GM19238 (cell line): Measurements from ENCODE around the gene DCLK2.
"Not testable (repeated sequence)": the region's sequence is repeated elsewhere in the genome, so short reads cannot be mapped to it uniquely, and the experiment has no call there.

Source experiments
- DNase-seq: peaks from one replicate; pipeline ENCODE4 v3.0.0; 2011; ENCODE audit warnings: low spot score; ENCODE audit not compliant: insufficient read length

DCLK2 gene

GRCh38 chr4:150150629-150151062 is 72.4 kb downstream of the DCLK2 start:
- no peak for DNase-seq

- DNase-seq, result no peak
Observed at GRCh38 chr4:150152766-150153165, 74.5 kb downstream of the DCLK2 start.

DNA sequence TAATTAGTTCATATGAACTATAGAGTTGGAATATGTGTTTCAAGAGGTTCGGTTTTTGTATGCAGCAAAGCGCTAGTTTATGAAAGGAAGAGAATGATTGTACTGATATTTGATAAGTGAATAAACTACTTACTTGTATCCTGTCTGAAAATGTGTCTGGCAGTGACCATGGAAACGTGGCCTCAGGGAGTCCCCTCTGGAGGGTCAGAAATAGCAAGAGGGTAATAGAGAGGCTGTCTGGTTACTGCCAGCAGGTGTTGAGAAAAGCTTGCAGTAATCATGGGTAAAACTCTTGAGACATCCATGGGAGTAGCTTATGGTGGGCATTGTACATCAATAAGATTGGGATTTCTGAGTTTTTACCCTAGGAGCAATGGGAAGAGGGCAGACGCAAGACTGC is 77.1 kb downstream of the DCLK2 start:
- DNase-seq, result no peak

DNA sequence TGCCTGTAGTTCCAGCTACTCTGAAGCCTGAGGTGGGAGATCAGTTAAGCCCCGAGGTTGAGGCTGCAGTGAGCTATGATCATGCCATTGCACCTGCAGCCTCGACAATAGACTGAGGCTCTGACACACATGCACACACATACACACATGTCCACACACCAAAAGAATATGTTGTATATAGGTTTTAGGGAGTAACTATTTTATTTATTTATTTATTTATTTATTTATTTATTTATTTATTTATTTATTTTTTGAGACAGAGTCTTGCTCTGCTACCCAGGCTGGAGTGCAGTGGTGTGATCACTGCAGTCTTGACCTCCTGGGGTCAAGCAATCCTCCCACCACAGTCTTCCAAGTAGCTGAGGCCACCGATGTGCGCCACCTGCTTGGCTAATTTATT is 78.3 kb downstream of the DCLK2 start:
- no peak for DNase-seq

DNA sequence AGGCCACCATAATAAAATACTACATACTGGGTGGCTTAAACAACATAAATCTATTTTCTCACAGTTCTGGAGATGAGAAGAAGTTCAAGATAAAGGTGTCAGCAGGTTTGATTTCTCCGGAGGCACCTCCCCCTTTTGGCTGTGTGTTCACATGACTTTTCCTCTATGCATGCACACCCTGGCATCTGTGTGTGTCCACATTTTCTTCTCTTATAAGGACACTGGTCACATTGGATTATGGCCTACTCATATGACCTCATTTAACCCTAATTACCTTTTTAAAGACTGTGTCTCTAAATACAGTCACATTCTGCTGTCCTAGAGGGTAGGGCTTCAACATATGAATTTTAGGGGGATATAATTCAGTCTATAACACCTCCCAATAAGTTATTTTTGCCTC is 79.8 kb downstream of the DCLK2 start:
- DNase-seq, result no peak

GRCh38 chr4:150160473-150160872 is 82.2 kb downstream of the DCLK2 start:
- DNase-seq, result no peak

GRCh38 chr4:150161109-150161508 is 82.9 kb downstream of the DCLK2 start:
- no peak for DNase-seq

- not testable (repeated sequence) for DNase-seq
Observed at GRCh38 chr4:150162020-150162419, 83.8 kb downstream of the DCLK2 start.

- DNase-seq, result no peak
Observed at GRCh38 chr4:150164055-150164454, 85.8 kb downstream of the DCLK2 start.

DNA sequence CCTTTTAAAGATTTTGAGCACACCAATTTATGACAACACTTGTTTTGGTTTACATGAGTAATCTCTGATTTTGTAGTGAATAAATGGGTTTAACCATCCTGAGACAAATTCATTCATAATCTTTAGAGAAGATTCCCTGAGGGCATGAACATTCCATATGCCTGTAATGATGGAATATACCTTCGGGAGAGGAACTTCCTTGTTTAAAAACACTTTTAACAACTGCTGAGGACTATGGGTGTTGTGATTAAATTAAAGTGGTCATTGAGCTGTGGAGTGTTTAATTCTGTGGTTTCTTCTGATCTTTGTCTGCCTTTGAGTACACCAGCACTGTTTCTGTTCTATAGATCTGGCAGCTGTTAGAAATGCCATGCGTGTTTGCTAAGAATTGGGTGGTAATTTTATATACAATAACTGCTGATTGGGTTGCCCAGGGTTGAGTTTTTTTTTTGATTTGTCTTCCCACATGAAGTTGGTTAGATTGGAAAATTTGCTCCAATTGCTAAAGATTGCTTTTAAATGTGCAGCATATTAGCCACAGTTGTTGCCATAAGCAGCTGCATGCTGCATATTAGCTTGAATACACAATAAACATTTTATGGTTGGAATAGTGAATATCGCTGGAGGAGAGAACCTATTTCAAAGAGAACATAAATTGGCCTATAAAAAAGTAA is 86.8 kb downstream of the DCLK2 start:
- DNase-seq, result no peak

GRCh38 chr4:150167054-150167453 is 88.8 kb downstream of the DCLK2 start:
- no peak for DNase-seq

GRCh38 chr4:150173432-150173861 is 95.2 kb downstream of the DCLK2 start:
- DNase-seq, result no peak

GRCh38 chr4:150173982-150174398 is 95.7 kb downstream of the DCLK2 start:
- DNase-seq, result no peak

- DNase-seq, result no peak
Observed at GRCh38 chr4:150176547-150176946, 98.3 kb downstream of the DCLK2 start.

- no peak for DNase-seq
Observed at GRCh38 chr4:150178161-150178560, 99.9 kb downstream of the DCLK2 start.

DNA sequence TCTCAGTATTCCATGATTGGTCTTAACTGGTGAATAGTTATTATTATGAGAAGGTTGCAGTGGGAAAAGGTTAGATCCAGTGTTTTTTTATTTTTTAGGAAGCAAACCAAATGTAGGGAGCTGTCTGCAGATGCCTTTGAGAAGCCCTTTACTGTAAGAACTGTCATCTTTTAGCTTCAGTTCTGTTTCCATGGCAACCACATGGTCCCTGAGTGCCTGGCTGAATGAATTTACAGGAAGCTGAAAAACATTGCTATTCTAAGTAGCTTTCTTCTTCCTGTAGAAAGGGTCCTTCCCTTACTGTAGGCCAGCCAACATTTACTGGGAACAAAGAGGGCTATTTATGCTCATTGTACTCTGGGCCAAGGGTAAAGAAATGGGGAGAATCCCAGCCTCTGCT is 103.3 kb downstream of the DCLK2 start:
- no peak for DNase-seq

GRCh38 chr4:150182794-150183193 is 104.5 kb downstream of the DCLK2 start:
- DNase-seq, result no peak

DNA sequence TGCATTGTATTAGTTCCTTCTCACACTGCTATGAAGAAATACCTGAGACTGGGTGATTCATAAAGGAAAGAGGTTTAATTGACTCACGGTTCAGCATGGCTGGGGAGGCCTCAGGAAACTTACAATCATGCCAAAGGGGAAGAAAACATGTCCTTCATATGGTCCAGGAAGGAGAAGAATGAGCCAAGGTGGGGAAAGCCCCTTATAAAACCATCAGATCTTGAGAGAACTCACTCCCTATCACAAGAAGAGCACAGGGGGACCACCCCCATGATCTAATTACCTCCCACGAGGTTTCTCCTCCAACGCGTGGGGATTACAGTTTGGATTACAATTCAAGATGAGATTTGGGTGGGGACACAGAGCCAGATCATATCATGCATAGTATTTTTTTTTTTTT is 106.8 kb downstream of the DCLK2 start:
- not testable (repeated sequence) for DNase-seq

GRCh38 chr4:150192986-150193385 is 114.7 kb downstream of the DCLK2 start:
- DNase-seq, result no peak

DNA sequence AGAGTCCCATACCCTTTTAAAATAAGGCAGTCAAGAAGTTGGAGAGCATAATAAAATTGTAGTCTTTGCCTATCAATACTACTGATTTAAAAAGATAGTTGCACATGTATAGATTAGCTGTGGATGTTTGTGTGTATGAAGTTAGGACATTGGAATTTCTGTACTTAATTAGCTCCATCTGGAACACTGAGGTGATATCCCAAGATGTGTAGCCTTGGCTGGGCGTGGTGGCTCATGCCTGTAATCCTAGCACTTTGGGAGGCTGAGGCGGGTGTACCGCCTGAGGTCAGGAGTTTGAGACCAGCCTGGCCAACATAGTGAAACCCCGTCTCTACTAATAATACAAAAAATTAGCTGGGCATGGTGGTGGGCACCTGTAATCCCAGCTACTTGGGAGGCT is 119.0 kb downstream of the DCLK2 start:
- not testable (repeated sequence) for DNase-seq

DNA sequence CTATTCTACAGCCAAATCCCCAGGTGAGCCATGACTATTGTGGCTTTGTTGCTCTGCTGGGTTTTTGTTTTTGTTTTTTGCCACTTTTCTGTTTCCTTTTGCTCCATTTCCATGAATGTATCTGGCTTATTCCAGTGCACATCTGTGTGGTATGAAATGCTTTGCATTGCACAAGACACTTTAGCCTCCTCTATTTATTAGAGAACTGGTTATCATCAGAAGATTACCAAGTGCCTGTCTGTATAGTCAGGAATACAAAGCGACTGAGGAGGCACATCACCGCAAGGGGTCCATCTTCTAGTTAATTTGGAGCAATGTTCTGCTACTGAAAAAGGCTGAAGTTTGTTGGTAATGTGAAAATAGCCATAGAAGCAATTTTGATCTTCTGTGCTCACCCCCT is 120.8 kb downstream of the DCLK2 start:
- DNase-seq, result no peak

- no peak for DNase-seq
Observed at GRCh38 chr4:150205016-150205415, 126.8 kb downstream of the DCLK2 start.

GRCh38 chr4:150206265-150206664 is 128.0 kb downstream of the DCLK2 start:
- DNase-seq, result no peak

GRCh38 chr4:150206954-150207353 is 128.7 kb downstream of the DCLK2 start:
- no peak for DNase-seq
